NCI-H748 (cell line): ENCODE results near the gene USF2.
"Not testable (repeated sequence)": the region's sequence is repeated elsewhere in the genome, so short reads cannot be mapped to it uniquely, and the experiment has no call there.

Source experiments
- DNase-seq: peaks from one replicate; lab custom pipeline; 2025; ENCODE audit not compliant: unreplicated experiment; lab: John Stamatoyannopoulos, UW

USF2 gene

DNA sequence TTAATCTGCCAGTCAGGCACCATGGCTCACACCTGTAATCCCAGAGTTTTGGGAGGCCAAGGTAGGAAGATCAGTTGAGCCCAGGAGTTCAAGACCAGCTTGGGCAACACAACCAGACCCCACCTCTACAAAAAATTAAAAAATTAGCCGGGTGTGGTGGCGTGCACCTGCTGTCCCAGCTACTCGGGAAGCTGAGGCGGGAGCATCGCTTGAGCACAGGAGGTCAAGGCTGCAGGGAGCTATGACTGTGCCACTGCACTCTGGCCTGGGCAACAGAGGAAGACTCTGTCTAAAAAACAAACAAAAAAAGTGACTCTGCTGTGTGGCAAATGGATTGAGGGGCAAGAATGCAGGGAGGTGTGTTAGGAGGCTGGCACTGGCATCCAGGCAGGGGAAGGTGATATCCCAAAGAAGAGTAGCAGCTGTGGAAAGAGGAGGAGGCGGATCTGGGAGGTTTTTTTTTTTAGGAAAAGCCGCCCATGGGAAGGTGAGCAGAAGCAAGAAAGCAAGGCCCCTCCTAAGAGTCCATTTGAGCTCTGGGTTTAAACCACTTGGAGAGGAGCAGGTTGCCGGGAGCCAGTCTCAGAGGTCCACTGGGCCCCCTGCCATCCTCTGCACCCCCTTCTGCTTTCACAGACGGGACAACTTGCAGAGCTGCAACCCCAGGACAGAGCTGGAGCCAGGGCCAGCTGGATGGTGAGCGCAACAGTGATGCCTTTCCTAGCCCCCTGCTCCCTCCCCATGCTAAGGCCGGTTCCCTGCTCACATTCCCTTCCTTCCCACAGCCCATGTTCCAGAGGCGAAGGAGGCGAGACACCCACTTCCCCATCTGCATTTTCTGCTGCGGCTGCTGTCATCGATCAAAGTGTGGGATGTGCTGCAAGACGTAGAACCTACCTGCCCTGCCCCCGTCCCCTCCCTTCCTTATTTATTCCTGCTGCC, 15.7 kb downstream of the USF2 start:
- no peak for DNase-seq

- no peak for DNase-seq
Measured at GRCh38 chr19:35285095-35285449, 16.3 kb downstream of the USF2 start.

GRCh38 chr19:35285465-35285864, 16.7 kb downstream of the USF2 start:
- not testable (repeated sequence) for DNase-seq

DNA sequence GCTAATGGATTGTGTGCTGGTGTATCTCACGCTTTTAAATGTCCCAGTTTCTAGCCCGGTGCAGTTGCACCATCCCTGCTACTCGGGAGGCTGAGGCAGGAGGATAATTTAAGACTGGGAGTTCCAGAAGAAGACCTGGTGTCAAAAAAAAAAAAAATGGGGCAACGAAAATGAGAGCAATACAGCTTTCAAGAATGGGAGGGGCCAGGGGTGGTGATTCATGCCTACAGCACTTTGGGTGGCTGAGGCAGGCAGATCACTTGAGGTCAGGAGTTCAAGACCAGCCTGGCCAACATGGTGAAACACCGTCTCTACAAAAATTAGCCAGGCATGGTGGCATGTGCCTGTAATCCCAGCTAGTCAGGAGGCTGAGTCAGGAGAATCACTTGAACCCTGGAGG, 17.3 kb downstream of the USF2 start:
- DNase-seq, result not testable (repeated sequence)

DNA sequence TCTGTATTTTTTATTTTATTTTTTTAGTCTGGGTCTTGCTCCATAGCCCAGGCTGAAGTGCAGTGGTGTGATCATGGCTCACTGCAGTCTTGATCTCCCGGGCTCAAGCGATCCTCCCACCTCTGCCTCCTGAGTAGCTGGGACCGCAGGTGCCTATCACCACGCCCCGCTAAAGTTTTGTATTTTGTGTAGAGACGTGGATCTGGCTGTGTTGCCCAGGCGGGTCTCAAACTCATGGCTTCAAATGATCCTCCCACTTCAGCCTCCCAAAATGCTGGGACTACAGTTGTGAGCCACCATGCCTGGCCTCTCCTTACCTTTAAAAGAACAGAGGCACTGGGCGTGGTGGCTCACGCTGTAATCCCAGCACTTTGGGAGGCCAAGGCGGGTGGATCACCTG, 19.0 kb downstream of the USF2 start:
- DNase-seq, result no peak

- DNase-seq, result no peak
Measured at GRCh38 chr19:35288331-35288730, 19.6 kb downstream of the USF2 start.

DNA sequence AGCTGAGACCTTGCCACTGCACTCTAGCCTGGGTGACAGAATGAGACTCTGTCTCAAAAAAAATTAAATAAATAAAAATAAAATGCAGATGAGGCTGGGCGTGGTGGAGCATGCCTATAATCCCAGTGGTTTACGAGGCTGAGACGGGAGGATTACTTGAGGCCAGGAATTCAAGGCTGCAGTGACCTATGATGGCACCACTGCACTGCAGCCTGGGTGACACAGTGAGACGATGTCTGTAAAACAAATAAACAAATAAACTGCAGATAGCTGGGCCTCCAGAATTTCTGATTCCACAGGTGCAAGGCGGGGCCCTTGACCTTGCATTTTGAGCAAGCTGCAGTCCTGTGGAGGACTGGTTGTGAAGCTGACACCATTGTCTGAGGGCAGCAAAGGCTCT, 20.1 kb downstream of the USF2 start:
- no peak for DNase-seq

- DNase-seq, result no peak
Measured at GRCh38 chr19:35290381-35291127, 21.8 kb downstream of the USF2 start.

DNA sequence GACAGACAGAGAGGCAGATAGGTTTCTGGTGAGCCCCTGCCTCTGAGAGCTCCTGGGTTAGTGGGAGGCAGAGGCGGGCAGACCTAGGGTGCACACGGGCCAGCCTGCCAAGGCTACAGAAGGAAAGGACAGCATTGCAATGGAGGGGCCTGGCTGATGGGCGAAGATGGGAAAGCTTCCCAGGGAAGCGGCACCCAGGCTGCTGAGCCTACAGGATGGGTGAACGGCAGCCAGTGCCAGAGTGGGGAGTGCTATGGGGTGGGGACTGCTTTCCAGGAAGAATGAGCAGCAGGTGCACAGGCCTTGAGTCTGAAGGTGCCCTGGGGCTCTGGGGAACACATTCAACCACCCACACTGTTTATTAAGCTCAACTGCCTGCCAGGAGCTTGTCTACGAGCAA, 22.5 kb downstream of the USF2 start:
- no peak for DNase-seq

GRCh38 chr19:35291916-35292315, 23.2 kb downstream of the USF2 start, which contains the start of gene MAG:
MAG (plus strand) TSS chr19:35292161; CDS start chr19:35295409, 3,248 bp downstream.
- no peak for DNase-seq

DNA sequence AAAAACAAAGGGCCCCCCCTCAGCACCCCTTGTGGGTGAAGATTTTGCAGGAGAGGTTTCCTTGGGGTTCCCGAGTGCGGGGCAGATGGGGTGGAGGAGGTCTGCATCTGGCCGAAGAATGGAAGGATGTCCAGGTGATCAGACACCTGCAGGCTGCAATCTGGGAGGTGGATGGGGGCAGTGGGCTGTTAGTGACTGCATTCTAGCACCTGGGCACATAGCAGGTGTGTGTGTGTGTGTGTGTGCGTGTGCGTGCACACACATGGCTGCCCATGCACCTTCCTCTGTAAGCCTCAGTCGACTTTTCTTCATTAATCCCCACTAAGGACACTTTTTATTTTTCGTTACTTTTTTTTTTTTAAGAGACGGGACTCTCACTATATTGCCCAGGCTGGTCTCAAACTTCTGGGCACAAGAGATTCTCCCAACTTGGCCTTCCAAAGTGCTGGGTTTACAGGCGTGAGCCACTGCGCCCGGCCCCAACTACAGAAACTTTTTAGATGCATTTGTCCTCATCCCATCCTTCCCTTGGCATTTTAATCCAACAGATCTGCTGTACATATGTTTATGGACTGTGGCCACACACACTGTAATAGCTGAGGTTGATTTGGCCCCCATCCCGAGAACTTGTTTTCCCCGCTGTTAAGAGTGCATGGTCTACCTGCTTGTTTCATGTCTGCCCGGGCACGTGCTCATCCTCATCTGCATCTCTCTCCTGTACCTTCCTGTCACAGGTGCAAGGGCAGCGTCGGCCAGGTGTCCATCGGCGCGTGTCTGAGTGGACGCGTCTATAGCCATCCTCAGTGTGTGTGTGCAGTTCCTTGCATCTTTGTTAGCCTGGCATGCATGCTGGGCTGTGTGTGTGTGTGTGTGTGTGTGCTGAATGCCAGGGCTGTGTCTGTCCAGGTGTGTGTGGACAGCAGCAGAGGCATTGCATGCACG, 23.9 kb downstream of the USF2 start:
- DNase-seq, result peak; percentile 34

DNA sequence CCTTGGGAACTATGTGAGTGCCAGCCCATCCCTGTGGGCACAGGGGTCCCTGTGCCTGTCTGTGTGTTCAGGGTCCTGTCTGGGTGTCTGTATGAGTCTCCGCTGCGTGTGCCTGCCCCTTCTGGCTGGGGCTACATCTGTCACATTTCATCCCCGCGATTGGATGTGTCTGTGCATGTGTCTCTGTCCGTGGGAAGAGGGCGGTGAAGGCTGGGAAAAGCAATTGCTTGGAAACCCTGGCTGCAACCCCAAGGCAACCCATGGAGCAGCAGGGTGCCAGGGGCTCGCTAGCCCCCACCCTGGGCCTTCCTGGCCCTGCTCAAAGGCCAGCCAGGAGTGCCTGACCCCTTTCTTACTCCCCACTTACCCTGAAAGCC, 24.6 kb downstream of the USF2 start:
- no peak for DNase-seq

DNA sequence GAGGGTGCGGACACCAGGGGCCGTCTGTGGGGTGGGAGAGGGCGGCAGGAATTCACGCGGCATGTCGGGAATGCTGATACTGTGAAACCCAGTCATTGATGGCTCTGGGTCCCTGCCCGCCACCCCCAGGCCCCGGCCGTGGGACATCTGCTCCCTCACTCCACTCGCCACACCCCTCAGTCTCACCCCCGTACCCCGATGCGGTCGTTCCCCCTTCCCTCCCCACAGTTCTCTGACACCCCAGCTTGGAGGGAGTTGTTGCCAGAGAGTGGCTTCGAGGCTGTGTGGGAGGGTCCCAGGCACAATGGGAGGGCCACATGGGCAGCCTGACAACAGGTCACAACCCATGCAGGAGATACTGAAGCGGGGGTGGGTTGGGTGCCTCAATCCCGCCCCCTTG, 25.0 kb downstream of the USF2 start:
- DNase-seq, result no peak

DNA sequence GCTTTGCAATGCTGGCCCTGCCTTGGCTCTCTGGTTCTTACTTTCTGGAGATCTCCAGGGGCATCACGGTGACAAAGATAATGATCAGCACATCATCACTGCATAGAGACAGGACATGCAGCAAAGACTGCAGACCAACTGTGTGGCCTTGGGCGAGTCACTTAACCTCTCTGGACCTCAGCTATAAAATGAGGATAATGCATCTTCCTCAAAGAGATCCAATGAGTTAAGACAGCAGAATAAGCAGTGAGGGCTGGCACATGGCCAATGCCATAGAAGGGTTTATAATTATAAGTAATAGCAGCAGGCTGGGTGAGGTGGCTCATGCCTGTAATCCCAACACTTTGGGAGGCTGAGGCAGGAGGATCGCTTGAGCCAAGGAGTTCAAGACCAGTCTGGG, 25.6 kb downstream of the USF2 start:
- peak; percentile 36 for DNase-seq

DNA sequence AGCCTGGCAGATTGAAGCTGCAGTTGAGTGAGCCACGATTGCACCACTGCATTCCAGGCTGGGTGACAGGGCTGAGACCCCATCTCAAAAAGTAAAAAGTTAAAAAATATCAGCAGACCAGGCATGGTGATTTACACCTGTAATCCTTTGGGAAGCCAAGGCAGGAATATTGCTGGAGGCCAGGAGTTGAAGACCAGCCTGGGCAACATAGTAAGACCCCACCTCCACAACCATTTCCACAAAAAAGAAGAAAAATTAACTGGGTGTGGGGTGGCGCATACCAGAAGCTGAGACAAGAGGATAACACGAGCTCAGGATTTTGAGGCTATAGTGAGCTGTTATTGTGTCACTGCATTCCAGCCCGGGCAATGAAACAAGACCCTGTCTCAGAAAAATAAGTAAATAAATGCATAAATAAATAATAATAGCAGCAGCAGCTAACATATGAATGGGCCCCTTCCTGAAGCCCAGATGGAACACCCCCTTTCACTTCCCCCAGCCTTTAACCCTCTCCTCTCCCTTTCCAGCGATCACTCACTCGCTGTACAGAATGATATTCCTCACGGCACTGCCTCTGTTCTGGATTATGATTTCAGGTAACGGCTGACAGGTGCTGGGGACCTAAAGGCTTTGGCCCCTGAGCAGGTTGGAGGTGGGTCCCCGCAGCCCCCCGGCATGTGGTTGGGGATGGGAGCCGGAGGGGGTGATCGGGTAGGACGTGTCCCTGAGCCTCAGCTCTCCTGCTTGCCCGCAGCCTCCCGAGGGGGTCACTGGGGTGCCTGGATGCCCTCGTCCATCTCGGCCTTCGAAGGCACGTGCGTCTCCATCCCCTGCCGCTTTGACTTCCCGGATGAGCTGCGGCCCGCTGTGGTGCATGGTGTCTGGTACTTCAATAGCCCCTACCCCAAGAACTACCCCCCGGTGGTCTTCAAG, 26.4 kb downstream of the USF2 start:
- no peak for DNase-seq

- DNase-seq, result no peak
Measured at GRCh38 chr19:35295792-35296462, 27.2 kb downstream of the USF2 start.

GRCh38 chr19:35296644-35297514, 28.1 kb downstream of the USF2 start:
- no peak for DNase-seq

- no peak for DNase-seq
Measured at GRCh38 chr19:35297515-35297848, 28.7 kb downstream of the USF2 start.

- no peak for DNase-seq
Measured at GRCh38 chr19:35297922-35298321, 29.2 kb downstream of the USF2 start.
